Peyer's patch (tissue), 4 donors: ENCODE data around the gene KIF6.

Experiments used
- CTCF ChIP-seq, 6 experiments: fragments of 450-650 bp in 4 of 6; fragments of 200-600 bp in 2 of 6; sonication (generic) in 1 of 6; IDR thresholded peaks; one replicate each; pipeline ENCODE4 v1.5.1; 2017 to 2019; ENCODE audit warnings: antibody characterized with exemption in 6 of 6, mild to moderate bottlenecking in 3 of 6, moderate library complexity in 1 of 6
- POLR2A ChIP-seq, 2 donors: fragments of 450-650 bp; IDR thresholded peaks; one replicate each; pipeline ENCODE4 v1.5.1; 2017; ENCODE audit warnings: antibody characterized with exemption in 2 of 2, mild to moderate bottlenecking in 2 of 2, moderate library complexity in 2 of 2

GRCh38 chr6:39301606-39302005 is 423.6 kb downstream of the KIF6 start:
- TF ChIP-seq CTCF (IDR thresholded peaks at IDR 0.05) (peak in 2 of 6 experiments; percentile 9 to 28), POLR2A (IDR thresholded peaks at IDR 0.05) (no peak)
